Measurements from ENCODE around the gene PDP2. TPM values are rescaled to one million over a fixed set of nuclear protein-coding genes. Genes with fewer than 3 reads are reported as not detected.

The PDP2 gene
- total and polyA plus RNA-seq, 12 donors = 1.3 to 27.8 (median 13.0) TPM

- peaks cover 20 to 29% of the 10 kb centered on the region in 2 donors for H3K4me1 ChIP-seq (replicated peaks in 1 of 2)
- peak overlapping the region in 4 of 5 donors; percentile 28 to 88 (median 61) for H3K27ac ChIP-seq
- peak; percentile 73 to 94 (median 85) for DNase-seq
- H3K27me3 ChIP-seq = no peaks in the 10 kb centered on the region
- intact Hi-C loops (cut with DNase I) = loop anchor here (5.0 kb wide), 2 partner anchors 34 to 44 kb away; partner anchors contain the start of gene CIAO2B (in 1 of the 2)
- H3K36me3 ChIP-seq (replicated peaks in 1 of 2) = no peaks in the 10 kb centered on the region
- H3K4me3 ChIP-seq = no peak overlapping the region
- TF ChIP-seq POLR2A (IDR thresholded peaks at IDR 0.05) (peak in 1 of 2 donors; percentile 26), CTCF (IDR thresholded peaks at IDR 0.05) (no peak)
- WGBS, 4 donors = 29 to 32% (median 30%) methylated on average over 3 of the region's 3 CpGs
- H3K9me3 ChIP-seq (replicated peaks in 1 of 3) = no peaks in the 10 kb centered on the region
These were observed 17.9 kb downstream of the PDP2 start for GRCh38 chr16:66898207-66898606.

GRCh38 chr16:66898933-66899309, 18.6 kb downstream of the PDP2 start:
- H3K27me3 ChIP-seq = no peaks in the 10 kb centered on the region
- intact Hi-C loops (cut with DNase I) = loop anchor here (5.0 kb wide), 2 partner anchors 33 to 43 kb away; partner anchors contain the start of gene CIAO2B (in 1 of the 2)
- no peaks in the 10 kb centered on the region for H3K9me3 ChIP-seq (replicated peaks in 1 of 3)
- no peak for TF ChIP-seq CTCF (IDR thresholded peaks at IDR 0.05)
- TF ChIP-seq POLR2A (IDR thresholded peaks at IDR 0.05) = no peak
- peak overlapping the region in 4 of 5 donors; percentile 57 to 88 (median 80) for H3K27ac ChIP-seq
- DNase-seq = no peak
- peaks cover 20 to 29% of the 10 kb centered on the region in 2 donors for H3K4me1 ChIP-seq (replicated peaks in 1 of 2)
- 56 to 71% (median 64%) methylated on average over 2 of the region's 2 CpGs for WGBS, 4 donors
- H3K36me3 ChIP-seq (replicated peaks in 1 of 2) = no peaks in the 10 kb centered on the region
- no peak overlapping the region for H3K4me3 ChIP-seq

GRCh38 chr16:66899310-66899944, 19.1 kb downstream of the PDP2 start:
- no peak overlapping the region for H3K4me3 ChIP-seq
- intact Hi-C loops (cut with DNase I) = loop anchor here (5.0 kb wide), 2 partner anchors 33 to 43 kb away; partner anchors contain the start of gene CIAO2B (in 1 of the 2)
- TF ChIP-seq POLR2A (IDR thresholded peaks at IDR 0.05) (no peak), CTCF (IDR thresholded peaks at IDR 0.05) (no peak)
- H3K4me1 ChIP-seq (replicated peaks in 1 of 2) = peaks cover 20 to 29% of the 10 kb centered on the region in 2 donors
- peak in 2 of 7 donors; percentile 41 to 49 for DNase-seq
- no peaks in the 10 kb centered on the region for H3K27me3 ChIP-seq
- H3K36me3 ChIP-seq (replicated peaks in 1 of 2) = no peaks in the 10 kb centered on the region
- H3K9me3 ChIP-seq (replicated peaks in 1 of 3) = no peaks in the 10 kb centered on the region
- WGBS, 4 donors = 69 to 81% (median 77%) methylated on average over 4 to 6 of the region's 6 CpGs
- H3K27ac ChIP-seq = peak overlapping the region; percentile 57 to 88 (median 78)

DNA sequence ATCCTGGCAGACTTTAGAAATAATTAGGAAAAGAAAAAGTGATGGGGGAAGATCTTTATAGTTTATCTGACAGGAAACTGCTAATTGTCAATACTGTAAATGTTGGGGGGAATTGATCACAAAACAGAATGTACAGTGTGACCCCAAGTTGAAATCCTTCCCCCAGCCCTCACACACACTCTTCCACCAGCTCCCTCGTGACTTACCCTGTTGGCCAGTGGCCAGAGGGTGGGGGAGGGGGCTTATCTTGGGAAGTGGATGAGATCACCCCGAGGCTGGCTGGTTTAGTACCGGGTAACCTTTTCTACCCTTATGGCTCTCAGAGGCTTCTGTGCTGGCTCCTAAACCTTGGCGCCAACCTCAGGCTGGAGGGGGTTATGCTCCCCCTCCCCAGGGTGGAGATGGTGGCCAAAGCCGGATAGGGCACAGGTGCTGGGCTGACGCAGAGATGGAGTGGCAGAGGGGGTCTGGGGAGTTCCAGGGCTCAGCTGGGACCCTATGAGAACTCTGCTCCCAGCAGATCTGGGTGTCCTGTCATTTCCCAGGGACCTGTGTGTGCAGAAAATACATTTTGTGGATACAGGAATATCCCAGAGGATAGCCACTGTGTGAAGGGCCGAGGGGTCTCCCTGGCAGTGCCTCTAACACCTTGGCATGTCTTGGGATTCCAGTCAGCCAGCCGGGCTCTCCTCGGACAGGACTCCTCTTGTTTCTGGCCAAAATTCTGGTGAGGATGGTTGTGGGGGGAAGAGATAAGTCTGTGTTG, 19.8 kb downstream of the PDP2 start:
- Histone ChIP-seq H3K4me1 (replicated peaks in 1 of 2) (peaks cover 20 to 31% of the 10 kb centered on the region in 2 donors), H3K36me3 (replicated peaks in 1 of 2) (no peaks in the 10 kb centered on the region), H3K27ac (peak overlapping the region; percentile 57 to 88 (median 78)), H3K4me3 (no peak overlapping the region), H3K27me3 (no peaks in the 10 kb centered on the region), H3K9me3 (replicated peaks in 1 of 3) (no peaks in the 10 kb centered on the region)
- WGBS, 4 donors = 25 to 33% (median 28%) methylated on average over 4 to 9 of the region's 9 CpGs
- intact Hi-C loops (cut with DNase I) = loop anchor here (5.0 kb wide), 2 partner anchors 32 to 42 kb away; partner anchors contain the start of gene CIAO2B (in 1 of the 2)
- peak; percentile 83 to 94 (median 89) for DNase-seq
- TF ChIP-seq CTCF (IDR thresholded peaks at IDR 0.05) = no peak
- TF ChIP-seq POLR2A (IDR thresholded peaks at IDR 0.05) = peak in 1 of 2 donors; percentile 46

Data from adrenal gland (tissue), 12 donors.